Measurements from ENCODE around the gene OTOG.

GRCh38 chr11:17532784-17533183 is 14.3 kb upstream of the OTOG start:
- TF ChIP-seq POLR2A (IDR thresholded peaks at IDR 0.05) (no peak), CTCF (IDR thresholded peaks at IDR 0.05) (no peak)
